Keratinocyte (primary cell): ENCODE data around the gene PRLR.

ENCODE experiments used
- CTCF ChIP-seq, 3 experiments: IDR thresholded peaks in 1 of 3; conservative IDR thresholded peaks in 1 of 3; optimal IDR thresholded peaks in 1 of 3; 2 replicates in 2 of 3; 3 replicates in 1 of 3; pipeline versions ENCODE3 to v1.5.1; 2011; ENCODE audit warnings: low read length in 3 of 3, mild to moderate bottlenecking in 3 of 3, moderate library complexity in 2 of 3, control low read depth in 1 of 3, inconsistent platforms in 1 of 3; ENCODE audit not compliant: insufficient read depth in 2 of 3; ENCODE audit errors: extremely low read depth in 1 of 3
- EZH2 ChIP-seq: IDR thresholded peaks from one replicate; pipeline ENCODE4 v1.6.1; 2012; ENCODE audit warnings: inconsistent platforms, mild to moderate bottlenecking, low read length, moderate library complexity

DNA sequence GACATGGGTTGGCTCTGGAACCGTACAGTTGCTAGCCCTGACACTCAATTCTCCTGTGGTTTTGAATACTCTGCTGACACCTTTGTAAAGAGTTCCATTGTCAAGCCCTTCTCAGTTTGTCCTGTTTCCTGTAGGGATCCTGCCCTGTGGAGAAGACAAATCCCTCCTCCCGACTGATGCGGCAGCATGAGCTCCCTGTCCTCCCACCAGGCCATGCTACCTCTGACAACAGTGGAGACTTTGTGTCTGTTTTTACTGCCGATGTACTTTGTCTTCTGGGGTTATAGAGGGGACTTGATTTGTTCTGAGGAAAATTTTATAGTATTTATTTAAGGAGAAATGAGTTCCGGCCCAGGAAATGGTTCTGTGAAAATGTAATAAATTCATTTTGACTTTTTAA lies 57.8 kb downstream of the PRLR start:
- TF ChIP-seq CTCF (optimal IDR thresholded peaks at IDR 0.05 in 1 of 3, IDR thresholded peaks at IDR 0.05 in 1 of 3, conservative IDR thresholded peaks at IDR 0.05 in 1 of 3; ENCODE audit: extremely low read depth in 1 of 3, insufficient read depth in 2 of 3, low read length in 3 of 3) (no peak), EZH2 (no peak)
